A549 (cell line): ENCODE data around the gene GAS7.

Experiments
- CEBPB ChIP-seq, 2 experiments: fragments of >200 bp in 1 of 2; sonication (Bioruptor Twin) in 1 of 2; formaldehyde crosslinking in 1 of 2; IDR thresholded peaks; 2 replicates each; pipeline ENCODE4 v1.6.1; 2012 to 2016
- HDAC2 ChIP-seq: fragments of 200-600 bp; sonication (generic); IDR thresholded peaks from 2 replicates; pipeline ENCODE4 v1.6.1; 2016
- NR3C1 ChIP-seq: fragments of >200 bp; sonication (Bioruptor Twin); formaldehyde crosslinking; IDR thresholded peaks from 3 replicates; pipeline ENCODE4 v1.6.1; 2017
- POLR2A ChIP-seq: IDR thresholded peaks from 2 replicates; pipeline ENCODE4 v1.6.1; 2012; ENCODE audit warnings: mild to moderate bottlenecking, low read length
- SMC3 ChIP-seq: fragments of >200 bp; sonication (Bioruptor Twin); formaldehyde crosslinking; IDR thresholded peaks from 3 replicates; pipeline ENCODE4 v1.6.1; 2018; ENCODE audit warnings: inconsistent platforms
- TF ChIP-seq, protein P1 (sequence below): fragments of >200 bp; sonication (Bioruptor Twin); formaldehyde crosslinking; IDR thresholded peaks from 3 replicates; pipeline ENCODE4 v1.5.1; 2016
- TF ChIP-seq, protein P2 (sequence below): fragments of 250-450 bp; sonication (Bioruptor Pico); IDR thresholded peaks from 2 replicates; pipeline ENCODE4 v1.5.0; 2021; ENCODE audit warnings: mild to moderate bottlenecking, moderate library complexity, borderline replicate concordance
- TF ChIP-seq, protein P3 (sequence below): IDR thresholded peaks from 2 replicates; pipeline ENCODE4 v1.6.1; 2012

DNA sequence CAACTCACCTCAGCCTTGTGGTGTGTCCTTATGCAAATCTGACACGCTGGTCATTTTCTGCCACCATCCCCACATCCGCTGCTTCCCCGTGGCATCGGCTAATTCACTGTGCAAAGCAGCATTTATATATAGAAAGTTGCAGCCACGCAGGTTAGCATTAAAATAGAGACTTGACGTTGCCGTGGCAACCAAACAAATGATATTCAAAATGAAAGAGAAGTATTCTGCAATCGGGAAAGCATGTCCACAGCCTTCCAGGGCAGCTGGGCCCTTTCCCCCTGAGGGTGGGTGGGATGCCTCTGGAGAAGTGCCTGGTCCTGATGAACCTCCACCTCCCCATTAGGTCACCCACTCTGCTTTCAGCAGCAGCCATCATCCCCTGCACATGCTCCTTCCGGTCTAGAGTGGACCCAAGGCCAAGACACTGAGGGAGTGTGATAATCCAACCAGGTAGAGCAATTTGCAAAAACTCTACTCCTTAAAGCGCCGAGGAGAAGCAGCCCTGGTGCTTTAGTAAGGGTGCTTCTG is 138.7 kb downstream of the GAS7 start:
- TF ChIP-seq, protein P1, sequence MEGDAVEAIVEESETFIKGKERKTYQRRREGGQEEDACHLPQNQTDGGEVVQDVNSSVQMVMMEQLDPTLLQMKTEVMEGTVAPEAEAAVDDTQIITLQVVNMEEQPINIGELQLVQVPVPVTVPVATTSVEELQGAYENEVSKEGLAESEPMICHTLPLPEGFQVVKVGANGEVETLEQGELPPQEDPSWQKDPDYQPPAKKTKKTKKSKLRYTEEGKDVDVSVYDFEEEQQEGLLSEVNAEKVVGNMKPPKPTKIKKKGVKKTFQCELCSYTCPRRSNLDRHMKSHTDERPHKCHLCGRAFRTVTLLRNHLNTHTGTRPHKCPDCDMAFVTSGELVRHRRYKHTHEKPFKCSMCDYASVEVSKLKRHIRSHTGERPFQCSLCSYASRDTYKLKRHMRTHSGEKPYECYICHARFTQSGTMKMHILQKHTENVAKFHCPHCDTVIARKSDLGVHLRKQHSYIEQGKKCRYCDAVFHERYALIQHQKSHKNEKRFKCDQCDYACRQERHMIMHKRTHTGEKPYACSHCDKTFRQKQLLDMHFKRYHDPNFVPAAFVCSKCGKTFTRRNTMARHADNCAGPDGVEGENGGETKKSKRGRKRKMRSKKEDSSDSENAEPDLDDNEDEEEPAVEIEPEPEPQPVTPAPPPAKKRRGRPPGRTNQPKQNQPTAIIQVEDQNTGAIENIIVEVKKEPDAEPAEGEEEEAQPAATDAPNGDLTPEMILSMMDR: no peak
- TF ChIP-seq CEBPB (IDR thresholded peaks at IDR 0.05): no peak
- TF ChIP-seq POLR2A: no peak
- no peak for TF ChIP-seq NR3C1
- no peak for TF ChIP-seq SMC3
- TF ChIP-seq HDAC2: no peak
- TF ChIP-seq, protein P2, sequence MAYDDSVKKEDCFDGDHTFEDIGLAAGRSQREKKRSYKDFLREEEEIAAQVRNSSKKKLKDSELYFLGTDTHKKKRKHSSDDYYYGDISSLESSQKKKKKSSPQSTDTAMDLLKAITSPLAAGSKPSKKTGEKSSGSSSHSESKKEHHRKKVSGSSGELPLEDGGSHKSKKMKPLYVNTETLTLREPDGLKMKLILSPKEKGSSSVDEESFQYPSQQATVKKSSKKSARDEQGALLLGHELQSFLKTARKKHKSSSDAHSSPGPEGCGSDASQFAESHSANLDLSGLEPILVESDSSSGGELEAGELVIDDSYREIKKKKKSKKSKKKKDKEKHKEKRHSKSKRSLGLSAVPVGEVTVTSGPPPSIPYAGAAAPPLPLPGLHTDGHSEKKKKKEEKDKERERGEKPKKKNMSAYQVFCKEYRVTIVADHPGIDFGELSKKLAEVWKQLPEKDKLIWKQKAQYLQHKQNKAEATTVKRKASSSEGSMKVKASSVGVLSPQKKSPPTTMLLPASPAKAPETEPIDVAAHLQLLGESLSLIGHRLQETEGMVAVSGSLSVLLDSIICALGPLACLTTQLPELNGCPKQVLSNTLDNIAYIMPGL (CRISPR knock-in tag): no peak
- TF ChIP-seq, protein P3, sequence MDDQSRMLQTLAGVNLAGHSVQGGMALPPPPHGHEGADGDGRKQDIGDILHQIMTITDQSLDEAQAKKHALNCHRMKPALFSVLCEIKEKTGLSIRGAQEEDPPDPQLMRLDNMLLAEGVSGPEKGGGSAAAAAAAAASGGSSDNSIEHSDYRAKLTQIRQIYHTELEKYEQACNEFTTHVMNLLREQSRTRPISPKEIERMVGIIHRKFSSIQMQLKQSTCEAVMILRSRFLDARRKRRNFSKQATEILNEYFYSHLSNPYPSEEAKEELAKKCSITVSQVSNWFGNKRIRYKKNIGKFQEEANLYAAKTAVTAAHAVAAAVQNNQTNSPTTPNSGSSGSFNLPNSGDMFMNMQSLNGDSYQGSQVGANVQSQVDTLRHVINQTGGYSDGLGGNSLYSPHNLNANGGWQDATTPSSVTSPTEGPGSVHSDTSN: no peak
